H1 (cell line): Measurements from ENCODE around the gene TEX9.
"Not testable (repeated sequence)": the region's sequence is repeated elsewhere in the genome, so short reads cannot be mapped to it uniquely, and the experiment has no call there.

Experiments
- CEBPB ChIP-seq: IDR thresholded peaks from 2 replicates; pipeline ENCODE4 v1.6.1; 2012; ENCODE audit warnings: low read depth, low read length
- CTCF ChIP-seq, 3 experiments: IDR thresholded peaks; 1 replicate in 2 of 3; 2 replicates in 1 of 3; pipeline versions ENCODE4 v1.5.1 to v1.6.1; 2011; ENCODE audit warnings: low read length in 3 of 3, mild to moderate bottlenecking in 3 of 3, inconsistent platforms in 2 of 3, low read depth in 1 of 3, moderate library complexity in 1 of 3; ENCODE audit not compliant: insufficient read depth in 1 of 3; ENCODE audit errors: control extremely low read depth in 1 of 3
- EZH2 ChIP-seq: fragments of 200-600 bp; sonication (generic); IDR thresholded peaks from 2 replicates; pipeline ENCODE4 v1.7.1; 2012; ENCODE audit warnings: low read depth, mild to moderate bottlenecking, moderate library complexity, low read length, inconsistent platforms; ENCODE audit not compliant: severe bottlenecking
- FOSL1 ChIP-seq: IDR thresholded peaks from 2 replicates; pipeline ENCODE4 v1.6.1; 2011; ENCODE audit warnings: mild to moderate bottlenecking, low read depth, low read length, moderate library complexity; ENCODE audit not compliant: insufficient read depth
- ZNF274 ChIP-seq: IDR thresholded peaks from 2 replicates; pipeline ENCODE4 v1.7.0; 2012; ENCODE audit warnings: low read length, borderline replicate concordance; ENCODE audit errors: extremely low read depth

- not testable (repeated sequence) for TF ChIP-seq EZH2; CEBPB; CTCF (IDR thresholded peaks at IDR 0.05; ENCODE audit: control extremely low read depth in 1 of 3, insufficient read depth in 1 of 3, low read depth in 1 of 3, low read length in 3 of 3); ZNF274; FOSL1
These were observed 48.0 kb downstream of the TEX9 start for GRCh38 chr15:56413114-56413733.
